GM21529 (cell line): Measurements from ENCODE around the gene CCAR1.
"Not testable (repeated sequence)": the region's sequence is repeated elsewhere in the genome, so short reads cannot be mapped to it uniquely, and the experiment has no call there.

Experiments
- ATAC-seq: cut with Tn5 transposase; IDR thresholded peaks from one replicate; pipeline ENCODE4 v1.9.1; 2021; ENCODE audit not compliant: unreplicated experiment

The CCAR1 gene

GRCh38 chr10:68827592-68827959, 106.5 kb downstream of the CCAR1 start:
- not testable (repeated sequence) for ATAC-seq

- ATAC-seq = peak; percentile 46
These were observed 107.1 kb downstream of the CCAR1 start for GRCh38 chr10:68828083-68828601.

GRCh38 chr10:68828833-68829232, 107.8 kb downstream of the CCAR1 start:
- no peak for ATAC-seq

GRCh38 chr10:68829521-68829920, 108.5 kb downstream of the CCAR1 start:
- no peak for ATAC-seq

GRCh38 chr10:68829952-68830351, 108.9 kb downstream of the CCAR1 start:
- ATAC-seq = no peak

- ATAC-seq = no peak
These were observed 111.0 kb downstream of the CCAR1 start for GRCh38 chr10:68831961-68832455.

GRCh38 chr10:68832601-68833000, 111.6 kb downstream of the CCAR1 start:
- ATAC-seq = no peak

- ATAC-seq = no peak
These were observed 116.7 kb downstream of the CCAR1 start for GRCh38 chr10:68837626-68838322.

- ATAC-seq = not testable (repeated sequence)
These were observed 119.6 kb downstream of the CCAR1 start for GRCh38 chr10:68840650-68841049.
